Spleen (tissue), 7 donors: ENCODE data around the gene HAUS3.

Experiments used
- CTCF ChIP-seq, 11 experiments: fragments of 200-600 bp in 7 of 11; fragments of 450-650 bp in 4 of 11; sonication (generic) in 4 of 11; IDR thresholded peaks in 8 of 11; conservative IDR thresholded peaks in 3 of 11; 1 replicate in 7 of 11; 2 replicates in 4 of 11; pipeline versions ENCODE4 v1.4.0 to v1.8.0; 2016 to 2021; ENCODE audit warnings: antibody characterized with exemption in 11 of 11, inconsistent platforms in 4 of 11, mild to moderate bottlenecking in 1 of 11
- POLR2A ChIP-seq, 3 donors: fragments of 450-650 bp; IDR thresholded peaks; one replicate each; pipeline ENCODE4 v1.5.1; 2017; ENCODE audit warnings: antibody characterized with exemption in 3 of 3, mild to moderate bottlenecking in 1 of 3
- donor health status: DM: no; HTN: no; CAD: no; lungs with moderate emphysema.
- donor health status: DM: no; HTN: no; CAD: no.
- donor health status: DM: no; HTN: no; CAD: no.

- no peak for TF ChIP-seq CTCF (IDR thresholded peaks at IDR 0.05 in 8 of 11, conservative IDR thresholded peaks at IDR 0.05 in 3 of 11)
- TF ChIP-seq POLR2A (IDR thresholded peaks at IDR 0.05), result no peak
Observed at GRCh38 chr4:2266181-2266580, 24.3 kb upstream of the HAUS3 start.
